ENCODE results near the gene MED15.

Gene MED15

DNA sequence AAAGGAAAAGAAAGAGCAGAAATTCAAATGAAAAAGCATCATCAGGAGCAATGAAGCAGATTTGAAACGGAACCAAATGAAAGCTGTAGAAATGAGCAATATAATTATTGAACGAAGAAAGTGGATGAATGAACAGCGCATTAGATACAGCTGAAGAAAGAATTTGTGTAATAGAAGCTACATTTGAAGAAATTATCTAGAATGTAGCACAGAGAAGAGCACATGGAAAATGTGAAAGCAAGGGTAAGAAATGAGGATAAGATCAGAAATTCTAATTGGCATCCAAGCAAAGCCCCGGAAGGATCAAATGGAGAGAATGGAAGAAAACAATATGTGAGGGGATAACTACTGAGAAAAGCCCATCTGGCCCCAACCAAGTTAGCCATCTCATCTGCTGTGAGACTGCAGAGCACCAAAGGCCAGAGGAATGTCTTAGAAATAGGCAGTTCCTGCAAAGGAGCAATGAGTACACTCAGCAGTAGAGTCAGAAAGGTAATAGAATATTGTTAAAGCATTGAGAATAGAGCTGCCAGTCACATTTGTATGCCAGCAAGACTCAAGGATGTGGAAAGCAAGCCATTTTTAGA, 51.9 kb downstream of the MED15 start:
- no peak overlapping the region for H3K9ac ChIP-seq (ENCODE audit: low read length)
- H3K36me3 ChIP-seq (ENCODE audit: control insufficient read depth, insufficient read depth, low read length): peaks cover 7% of the 10 kb centered on the region
- DNase-seq: no peak
- no peak overlapping the region for H3K18ac ChIP-seq (ENCODE audit: low read length)
- H2BK5ac ChIP-seq (ENCODE audit: low read length): no peak overlapping the region
- no peak overlapping the region for H3K4me2 ChIP-seq (ENCODE audit: low read length)
- no peak overlapping the region for H2BK15ac ChIP-seq (replicated peaks; ENCODE audit: low read depth)
- no peak overlapping the region for H2AK5ac ChIP-seq (ENCODE audit: low read length)
- no peak overlapping the region for H3K27ac ChIP-seq (ENCODE audit: low read depth, low read length)
- no peak overlapping the region for H4K8ac ChIP-seq (ENCODE audit: low read depth, low read length)
- WGBS (ENCODE audit: extremely low coverage, insufficient coverage, low lambda C conversion rate): 100% methylated on average over 2 of the region's 4 CpGs
- H2BK120ac ChIP-seq (ENCODE audit: low read depth, low read length): no peak overlapping the region
- H3K4me1 ChIP-seq (ENCODE audit: control insufficient read depth, low read depth, low read length): no peaks in the 10 kb centered on the region
- H3K23ac ChIP-seq (ENCODE audit: low read length): no peak overlapping the region
- no peak overlapping the region for H4K5ac ChIP-seq (ENCODE audit: low read length)
- H3K79me1 ChIP-seq (ENCODE audit: low read length): peaks cover 2% of the 10 kb centered on the region
- no peak overlapping the region for H3K56ac ChIP-seq (ENCODE audit: low read length)
- no peaks in the 10 kb centered on the region for H3K79me2 ChIP-seq (ENCODE audit: control insufficient read depth, insufficient read depth, low read length)
- H3K27me3 ChIP-seq (ENCODE audit: insufficient read depth, low read length, poor library complexity): no peaks in the 10 kb centered on the region
- no peak overlapping the region for H3K4ac ChIP-seq (ENCODE audit: low read depth, low read length)
- H3K4me3 ChIP-seq (ENCODE audit: low read length): no peak overlapping the region

DNA sequence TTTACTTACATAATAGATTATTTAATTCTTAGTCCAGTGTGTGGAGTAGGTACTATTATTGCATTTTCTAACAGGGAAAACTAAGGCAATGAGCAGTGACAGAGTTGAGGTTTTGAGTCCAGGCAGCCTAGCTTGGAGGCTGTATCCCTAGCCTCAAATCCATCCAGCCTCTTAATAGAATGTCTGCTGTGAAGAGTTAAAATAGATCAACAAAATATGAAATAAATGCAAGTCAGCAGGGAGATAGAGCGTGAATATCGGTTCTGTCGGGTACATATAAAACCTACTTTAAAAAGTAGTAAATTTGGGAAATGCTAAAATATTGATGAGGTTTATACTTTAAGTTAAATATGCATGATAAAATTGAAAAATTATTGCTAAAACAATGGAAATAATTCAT, 53.3 kb downstream of the MED15 start:
- Histone ChIP-seq H3K27me3 (ENCODE audit: insufficient read depth, low read length, poor library complexity) (no peaks in the 10 kb centered on the region), H3K4ac (ENCODE audit: low read depth, low read length) (no peak overlapping the region), H2BK15ac (replicated peaks; ENCODE audit: low read depth) (no peak overlapping the region), H3K18ac (ENCODE audit: low read length) (no peak overlapping the region), H2AK5ac (ENCODE audit: low read length) (no peak overlapping the region), H3K56ac (ENCODE audit: low read length) (no peak overlapping the region), H4K5ac (ENCODE audit: low read length) (no peak overlapping the region), H3K4me1 (ENCODE audit: control insufficient read depth, low read depth, low read length) (no peaks in the 10 kb centered on the region), H3K79me1 (ENCODE audit: low read length) (peaks cover 2% of the 10 kb centered on the region), H2BK5ac (ENCODE audit: low read length) (no peak overlapping the region), H3K9ac (ENCODE audit: low read length) (no peak overlapping the region), H3K4me2 (ENCODE audit: low read length) (no peak overlapping the region), H3K23ac (ENCODE audit: low read length) (no peak overlapping the region), H2BK120ac (ENCODE audit: low read depth, low read length) (no peak overlapping the region), H3K36me3 (ENCODE audit: control insufficient read depth, insufficient read depth, low read length) (peaks cover 11% of the 10 kb centered on the region), H3K27ac (ENCODE audit: low read depth, low read length) (no peak overlapping the region), H3K79me2 (ENCODE audit: control insufficient read depth, insufficient read depth, low read length) (no peaks in the 10 kb centered on the region), H3K4me3 (ENCODE audit: low read length) (no peak overlapping the region), H4K8ac (ENCODE audit: low read depth, low read length) (no peak overlapping the region)
- DNase-seq: no peak
- no CpG with 5 or more reads among the region's 3 CpGs for WGBS (ENCODE audit: extremely low coverage, insufficient coverage, low lambda C conversion rate)

DNA sequence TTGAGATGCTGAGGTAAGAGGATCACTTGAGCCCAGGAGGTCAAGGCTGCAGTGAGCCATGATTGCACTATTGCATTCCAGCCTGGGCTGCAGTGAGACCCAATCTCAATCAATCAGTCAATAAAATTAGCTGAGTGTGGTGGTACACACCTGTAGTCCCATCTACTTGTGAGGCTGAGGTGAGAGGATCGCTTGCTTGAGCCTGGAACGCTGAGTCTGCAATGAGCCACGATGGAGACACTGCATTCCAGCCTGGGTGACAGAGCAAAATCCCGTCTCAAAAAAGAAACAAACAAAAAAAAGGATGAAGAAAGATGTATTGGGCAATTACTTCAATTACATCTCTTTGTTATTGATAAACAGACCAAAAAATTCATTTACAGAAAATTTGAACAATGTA, 54.5 kb downstream of the MED15 start:
- Histone ChIP-seq H3K9ac (ENCODE audit: low read length) (no peak overlapping the region), H3K4me3 (ENCODE audit: low read length) (no peak overlapping the region), H2BK120ac (ENCODE audit: low read depth, low read length) (no peak overlapping the region), H3K79me2 (ENCODE audit: control insufficient read depth, insufficient read depth, low read length) (no peaks in the 10 kb centered on the region), H3K36me3 (ENCODE audit: control insufficient read depth, insufficient read depth, low read length) (peaks cover 14% of the 10 kb centered on the region), H3K4me2 (ENCODE audit: low read length) (no peak overlapping the region), H3K27ac (ENCODE audit: low read depth, low read length) (no peak overlapping the region), H3K18ac (ENCODE audit: low read length) (no peak overlapping the region), H2AK5ac (ENCODE audit: low read length) (no peak overlapping the region), H4K8ac (ENCODE audit: low read depth, low read length) (no peak overlapping the region), H3K4ac (ENCODE audit: low read depth, low read length) (no peak overlapping the region), H3K79me1 (ENCODE audit: low read length) (peaks cover 2% of the 10 kb centered on the region), H3K27me3 (ENCODE audit: insufficient read depth, low read length, poor library complexity) (no peaks in the 10 kb centered on the region), H3K23ac (ENCODE audit: low read length) (no peak overlapping the region), H4K5ac (ENCODE audit: low read length) (no peak overlapping the region), H3K4me1 (ENCODE audit: control insufficient read depth, low read depth, low read length) (no peaks in the 10 kb centered on the region), H2BK5ac (ENCODE audit: low read length) (no peak overlapping the region), H3K56ac (ENCODE audit: low read length) (no peak overlapping the region), H2BK15ac (replicated peaks; ENCODE audit: low read depth) (no peak overlapping the region)
- WGBS (ENCODE audit: extremely low coverage, insufficient coverage, low lambda C conversion rate): no CpG with 5 or more reads among the region's 4 CpGs
- no peak for DNase-seq

DNA sequence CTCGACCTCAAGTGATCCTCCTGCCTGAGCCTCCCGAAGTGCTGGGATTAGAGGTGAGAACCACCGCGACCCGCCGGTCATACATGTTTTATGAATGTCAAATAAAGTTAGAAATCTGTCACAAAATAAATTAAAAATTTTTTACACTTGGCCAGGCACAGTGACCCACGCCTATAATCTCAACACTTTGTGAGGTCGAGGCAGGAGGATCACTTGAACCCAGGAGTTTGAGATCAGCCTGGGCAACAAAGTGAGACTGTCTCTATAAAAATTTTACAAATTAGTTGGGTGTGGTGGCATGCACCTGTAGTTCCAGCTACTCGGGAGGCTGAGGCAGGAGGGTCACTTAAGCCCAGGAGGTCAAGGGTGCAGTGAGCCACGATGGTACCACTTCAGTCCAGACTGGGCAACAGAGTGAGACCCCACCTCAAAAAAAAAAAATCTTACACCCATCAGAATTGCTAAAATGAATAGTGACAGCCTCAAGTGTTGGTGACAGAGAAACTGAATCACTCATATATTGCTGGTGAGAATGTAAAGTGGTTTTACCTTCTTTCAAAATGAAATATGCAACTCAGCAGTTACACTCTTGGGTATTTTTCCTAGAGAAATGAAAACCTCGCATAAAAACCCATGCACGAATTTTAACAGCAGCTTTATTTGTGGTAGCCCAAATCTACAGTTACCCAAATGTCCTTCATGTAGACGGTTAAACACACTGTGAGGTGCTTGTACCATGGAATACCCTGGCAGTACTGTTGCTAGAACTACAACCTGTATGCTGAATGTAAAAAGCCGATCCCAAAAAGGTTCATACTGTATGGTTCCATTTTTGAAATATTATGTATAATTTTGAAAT, 55.4 kb downstream of the MED15 start:
- DNase-seq: no peak
- Histone ChIP-seq H4K5ac (ENCODE audit: low read length) (no peak overlapping the region), H2AK5ac (ENCODE audit: low read length) (no peak overlapping the region), H3K79me1 (ENCODE audit: low read length) (peaks cover 2% of the 10 kb centered on the region), H3K9ac (ENCODE audit: low read length) (no peak overlapping the region), H3K36me3 (ENCODE audit: control insufficient read depth, insufficient read depth, low read length) (peaks cover 18% of the 10 kb centered on the region), H3K4me2 (ENCODE audit: low read length) (no peak overlapping the region), H3K4me1 (ENCODE audit: control insufficient read depth, low read depth, low read length) (no peaks in the 10 kb centered on the region), H3K18ac (ENCODE audit: low read length) (no peak overlapping the region), H3K4me3 (ENCODE audit: low read length) (no peak overlapping the region), H3K27me3 (ENCODE audit: insufficient read depth, low read length, poor library complexity) (no peaks in the 10 kb centered on the region), H3K27ac (ENCODE audit: low read depth, low read length) (no peak overlapping the region), H2BK15ac (replicated peaks; ENCODE audit: low read depth) (no peak overlapping the region), H3K56ac (ENCODE audit: low read length) (no peak overlapping the region), H3K23ac (ENCODE audit: low read length) (no peak overlapping the region), H3K4ac (ENCODE audit: low read depth, low read length) (no peak overlapping the region), H2BK120ac (ENCODE audit: low read depth, low read length) (no peak overlapping the region), H4K8ac (ENCODE audit: low read depth, low read length) (no peak overlapping the region), H3K79me2 (ENCODE audit: control insufficient read depth, insufficient read depth, low read length) (no peaks in the 10 kb centered on the region), H2BK5ac (ENCODE audit: low read length) (no peak overlapping the region)
- WGBS (ENCODE audit: extremely low coverage, insufficient coverage, low lambda C conversion rate): no CpG with 5 or more reads among the region's 14 CpGs

DNA sequence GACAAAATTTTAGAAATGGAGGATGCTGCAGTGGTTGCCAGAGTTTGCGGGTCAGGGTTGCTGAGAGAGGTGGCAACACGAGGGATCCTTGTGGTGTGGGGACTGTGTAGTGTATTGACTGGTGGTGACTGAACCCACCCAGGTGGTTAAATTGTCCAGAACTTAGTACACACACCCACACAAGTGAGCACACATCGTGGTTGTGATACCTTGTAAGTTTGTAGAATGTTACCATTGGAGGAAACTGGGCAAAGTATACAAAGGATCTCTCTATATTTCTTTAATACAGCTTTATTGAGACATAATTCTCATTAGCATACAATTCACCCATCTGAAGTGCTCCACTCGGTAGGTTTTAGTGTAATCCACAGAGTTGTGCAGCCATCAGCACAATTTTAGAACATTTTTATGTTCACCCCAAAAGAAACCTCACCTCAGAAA, 56.1 kb downstream of the MED15 start:
- no peak overlapping the region for H3K18ac ChIP-seq (ENCODE audit: low read length)
- H2BK120ac ChIP-seq (ENCODE audit: low read depth, low read length): no peak overlapping the region
- no peak overlapping the region for H3K27ac ChIP-seq (ENCODE audit: low read depth, low read length)
- no peak overlapping the region for H3K4me3 ChIP-seq (ENCODE audit: low read length)
- no peaks in the 10 kb centered on the region for H3K79me2 ChIP-seq (ENCODE audit: control insufficient read depth, insufficient read depth, low read length)
- H3K4me2 ChIP-seq (ENCODE audit: low read length): no peak overlapping the region
- H3K23ac ChIP-seq (ENCODE audit: low read length): no peak overlapping the region
- H3K79me1 ChIP-seq (ENCODE audit: low read length): no peaks in the 10 kb centered on the region
- H2AK5ac ChIP-seq (ENCODE audit: low read length): no peak overlapping the region
- H3K4ac ChIP-seq (ENCODE audit: low read depth, low read length): no peak overlapping the region
- no peak overlapping the region for H4K5ac ChIP-seq (ENCODE audit: low read length)
- DNase-seq: no peak
- H3K4me1 ChIP-seq (ENCODE audit: control insufficient read depth, low read depth, low read length): no peaks in the 10 kb centered on the region
- H2BK5ac ChIP-seq (ENCODE audit: low read length): no peak overlapping the region
- H2BK15ac ChIP-seq (replicated peaks; ENCODE audit: low read depth): no peak overlapping the region
- H3K56ac ChIP-seq (ENCODE audit: low read length): no peak overlapping the region
- peaks cover 17% of the 10 kb centered on the region for H3K36me3 ChIP-seq (ENCODE audit: control insufficient read depth, insufficient read depth, low read length)
- H4K8ac ChIP-seq (ENCODE audit: low read depth, low read length): no peak overlapping the region
- no peaks in the 10 kb centered on the region for H3K27me3 ChIP-seq (ENCODE audit: insufficient read depth, low read length, poor library complexity)
- WGBS (ENCODE audit: extremely low coverage, insufficient coverage, low lambda C conversion rate): no CpG with 5 or more reads among the region's 4 CpGs
- H3K9ac ChIP-seq (ENCODE audit: low read length): no peak overlapping the region

Measured in mesendoderm (in vitro differentiated cells).